Activated gamma-delta T cell treated with anti-CD3 and anti-CD28 coated beads, Interleukin-2, amount 50 U/mL, for 16 hours (primary cell): ENCODE data around the gene PLXNA2.

ENCODE experiments used
- DNase-seq: peaks from one replicate; pipeline ENCODE4 v3.0.0-alpha.2; 2020; ENCODE audit warnings: low read depth

Gene PLXNA2

GRCh38 chr1:208090388-208091301 is 153.5 kb downstream of the PLXNA2 start:
- no peak for DNase-seq

GRCh38 chr1:208089761-208090370 is 154.3 kb downstream of the PLXNA2 start:
- no peak for DNase-seq

- no peak for DNase-seq
Observed at GRCh38 chr1:208089149-208089548, 155.0 kb downstream of the PLXNA2 start.

- DNase-seq = no peak
Observed at GRCh38 chr1:208088319-208088718, 155.9 kb downstream of the PLXNA2 start.

- DNase-seq = no peak
Observed at GRCh38 chr1:208085655-208086515, 158.3 kb downstream of the PLXNA2 start.

GRCh38 chr1:208084764-208085163 is 159.4 kb downstream of the PLXNA2 start:
- DNase-seq = no peak

GRCh38 chr1:208084220-208084619 is 160.0 kb downstream of the PLXNA2 start:
- no peak for DNase-seq

GRCh38 chr1:208083715-208084085 is 160.5 kb downstream of the PLXNA2 start:
- no peak for DNase-seq

- DNase-seq = no peak
Observed at GRCh38 chr1:208083016-208083714, 161.0 kb downstream of the PLXNA2 start.

GRCh38 chr1:208081972-208082371 is 162.2 kb downstream of the PLXNA2 start:
- no peak for DNase-seq

- no peak for DNase-seq
Observed at GRCh38 chr1:208080396-208081286, 163.5 kb downstream of the PLXNA2 start.

GRCh38 chr1:208079161-208079560 is 165.0 kb downstream of the PLXNA2 start:
- no peak for DNase-seq

- DNase-seq = no peak
Observed at GRCh38 chr1:208078752-208079151, 165.4 kb downstream of the PLXNA2 start.

GRCh38 chr1:208077232-208078075 is 166.7 kb downstream of the PLXNA2 start:
- DNase-seq = no peak

GRCh38 chr1:208074353-208074752 is 169.8 kb downstream of the PLXNA2 start:
- no peak for DNase-seq

- DNase-seq = no peak
Observed at GRCh38 chr1:208071435-208072031, 172.7 kb downstream of the PLXNA2 start.

- DNase-seq = no peak
Observed at GRCh38 chr1:208069908-208070307, 174.3 kb downstream of the PLXNA2 start.

GRCh38 chr1:208069317-208069716 is 174.9 kb downstream of the PLXNA2 start:
- no peak for DNase-seq

- no peak for DNase-seq
Observed at GRCh38 chr1:208068908-208069307, 175.3 kb downstream of the PLXNA2 start.

GRCh38 chr1:208068407-208068806 is 175.8 kb downstream of the PLXNA2 start:
- DNase-seq = no peak
